HK-2 (cell line): ENCODE measurements around the gene NCK1.
"Not testable (repeated sequence)": the region's sequence is repeated elsewhere in the genome, so short reads cannot be mapped to it uniquely, and the experiment has no call there.

Source experiments
- DNase-seq: peaks from one replicate; pipeline ENCODE4 v3.0.0-alpha.2; 2018; ENCODE audit not compliant: unreplicated experiment

Gene NCK1

DNA sequence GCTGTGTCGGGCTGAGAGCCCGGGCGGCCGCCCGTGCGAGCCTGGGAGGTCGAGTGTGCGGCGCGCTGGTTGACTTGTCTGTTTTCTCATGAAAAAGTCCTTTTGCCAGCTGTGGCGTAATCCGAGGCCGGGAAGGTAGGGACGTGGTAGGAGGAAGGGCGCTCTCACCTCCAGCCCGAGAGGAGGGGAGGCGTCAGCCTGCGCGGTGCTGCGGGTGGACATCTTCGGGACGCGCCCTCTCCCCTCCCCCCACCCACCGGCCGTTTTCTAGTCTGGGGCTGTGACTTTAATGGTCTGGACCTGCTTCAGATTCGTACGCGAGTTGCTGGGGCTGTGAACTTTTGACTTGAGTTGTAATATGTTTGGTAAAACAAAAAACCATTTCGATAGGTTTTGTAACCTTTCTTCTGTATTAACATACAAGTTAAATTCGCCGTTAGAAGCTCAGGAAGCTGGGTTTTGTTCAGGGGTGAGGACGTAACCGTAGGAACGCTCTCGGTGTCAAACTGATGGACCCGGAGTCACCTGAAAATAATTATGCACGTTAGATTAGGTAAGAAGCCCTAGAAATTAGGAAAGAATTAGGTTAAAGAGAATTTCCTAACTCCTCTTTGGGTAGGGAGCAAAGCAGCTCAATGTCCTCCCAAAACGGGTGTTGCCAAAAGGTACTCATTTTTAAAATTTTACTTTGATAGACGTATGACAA is 762 bp downstream of the NCK1 start:
- DNase-seq, result peak; percentile 78

DNA sequence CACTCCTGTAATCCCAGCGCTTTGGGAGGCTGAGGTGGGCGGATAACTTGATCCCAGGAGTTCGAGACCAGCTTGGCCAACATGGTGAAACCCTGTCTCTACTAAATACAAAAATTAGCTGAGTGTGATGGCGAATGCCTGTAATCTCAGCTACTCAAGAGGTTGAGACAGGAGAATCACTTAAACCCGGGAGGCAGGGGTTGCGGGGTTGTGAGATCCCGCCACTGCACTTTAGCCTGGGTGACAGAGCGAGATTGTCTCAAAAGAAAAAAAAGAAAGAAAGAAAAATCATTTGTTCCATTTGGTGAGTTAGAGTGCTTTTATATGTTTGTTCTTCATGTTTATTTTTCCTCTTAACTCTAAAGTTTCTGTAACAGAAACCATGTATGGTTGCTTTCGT is 7.3 kb downstream of the NCK1 start:
- no peak for DNase-seq

DNA sequence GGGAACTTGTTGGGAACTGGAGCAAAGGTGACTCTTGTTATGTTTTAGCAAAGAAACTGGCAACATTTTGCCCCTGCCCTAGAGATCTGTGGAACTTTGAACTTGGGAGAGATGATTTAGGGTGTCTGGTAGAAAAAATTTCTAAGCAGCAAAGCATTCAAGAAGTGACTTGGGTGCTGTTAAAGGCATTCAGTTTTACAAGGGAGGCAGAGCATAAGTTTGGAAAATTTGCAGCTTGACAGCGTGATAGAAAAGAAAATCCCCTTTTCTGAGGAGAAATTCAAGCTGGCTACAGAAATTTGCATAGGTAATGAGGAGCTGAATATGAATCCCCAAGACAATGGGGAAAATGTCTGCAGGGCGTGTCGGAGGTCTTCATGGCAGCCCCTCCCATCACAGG is 10.2 kb downstream of the NCK1 start:
- DNase-seq, result not testable (repeated sequence)

DNA sequence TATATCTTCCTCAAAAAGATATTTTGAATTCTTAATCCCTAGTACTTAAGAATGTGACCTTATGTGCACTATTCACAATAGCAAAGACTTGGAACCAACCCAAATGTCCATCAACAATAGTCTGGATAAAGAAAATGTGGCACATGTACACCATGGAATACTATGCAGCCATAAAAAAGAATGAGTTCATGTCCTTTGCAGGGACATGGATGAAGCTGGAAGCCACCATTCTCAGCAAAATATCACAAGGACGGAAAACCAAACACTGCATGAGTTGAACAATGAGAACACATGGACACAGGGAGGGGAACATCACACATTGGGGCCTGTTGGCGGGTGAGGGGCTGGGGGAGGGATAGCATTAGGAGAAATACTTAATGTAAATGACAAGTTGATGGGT is 17.5 kb downstream of the NCK1 start:
- DNase-seq, result not testable (repeated sequence)

DNA sequence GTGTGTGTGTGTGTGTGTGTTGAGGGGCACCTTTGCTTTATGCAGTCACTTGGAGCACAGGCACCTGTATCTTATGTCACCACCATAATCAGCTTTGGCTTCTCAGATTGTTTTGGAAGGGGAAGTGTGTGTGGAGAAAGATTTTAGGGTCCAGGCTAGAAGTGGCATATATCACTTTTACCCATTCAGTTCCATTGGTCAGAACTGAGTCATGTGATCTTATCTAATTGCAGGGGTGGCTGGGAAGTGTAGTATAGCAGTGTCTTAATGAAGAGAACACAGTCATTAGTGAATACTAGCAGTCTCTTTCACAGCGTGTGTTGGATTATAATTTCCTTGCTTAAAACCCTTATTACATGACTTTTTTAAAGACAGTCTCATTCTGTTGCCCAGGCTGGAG is 20.6 kb downstream of the NCK1 start:
- DNase-seq, result no peak

DNA sequence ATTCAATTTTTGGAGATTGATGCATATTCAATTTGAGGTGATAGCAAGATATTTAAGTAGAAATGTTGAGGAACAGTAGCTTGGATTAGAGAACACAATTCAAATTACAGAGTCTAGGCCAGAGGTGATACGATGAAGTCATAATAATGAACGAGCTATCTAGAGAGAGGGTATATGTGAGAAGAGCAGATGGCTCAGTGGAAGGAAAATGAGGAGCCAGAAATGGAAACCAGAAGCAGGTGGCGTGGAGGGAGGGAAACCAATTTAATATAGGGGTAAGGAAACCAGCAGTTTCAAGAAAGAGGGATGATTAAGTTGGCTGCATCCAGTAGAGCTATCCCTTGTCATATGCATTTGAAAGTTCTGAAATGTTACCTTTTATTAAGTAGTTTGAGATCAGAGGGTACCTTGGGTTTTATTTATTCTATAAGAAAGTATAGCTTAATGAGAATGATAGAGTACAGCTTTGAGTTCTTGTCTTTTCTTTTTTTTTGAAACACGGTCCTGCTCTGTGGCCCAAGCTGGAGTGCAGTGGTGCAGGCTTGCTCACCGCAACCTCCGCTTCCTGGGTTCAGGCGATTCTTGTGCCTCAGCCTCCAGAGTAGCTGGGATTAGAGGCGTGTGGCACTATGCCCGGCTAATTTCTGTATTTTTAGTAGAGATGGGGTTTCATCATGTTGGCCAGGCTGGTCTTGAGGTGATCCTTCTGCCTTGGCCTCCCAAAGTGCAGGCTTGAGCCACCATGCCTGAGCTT is 22.1 kb downstream of the NCK1 start:
- no peak for DNase-seq

DNA sequence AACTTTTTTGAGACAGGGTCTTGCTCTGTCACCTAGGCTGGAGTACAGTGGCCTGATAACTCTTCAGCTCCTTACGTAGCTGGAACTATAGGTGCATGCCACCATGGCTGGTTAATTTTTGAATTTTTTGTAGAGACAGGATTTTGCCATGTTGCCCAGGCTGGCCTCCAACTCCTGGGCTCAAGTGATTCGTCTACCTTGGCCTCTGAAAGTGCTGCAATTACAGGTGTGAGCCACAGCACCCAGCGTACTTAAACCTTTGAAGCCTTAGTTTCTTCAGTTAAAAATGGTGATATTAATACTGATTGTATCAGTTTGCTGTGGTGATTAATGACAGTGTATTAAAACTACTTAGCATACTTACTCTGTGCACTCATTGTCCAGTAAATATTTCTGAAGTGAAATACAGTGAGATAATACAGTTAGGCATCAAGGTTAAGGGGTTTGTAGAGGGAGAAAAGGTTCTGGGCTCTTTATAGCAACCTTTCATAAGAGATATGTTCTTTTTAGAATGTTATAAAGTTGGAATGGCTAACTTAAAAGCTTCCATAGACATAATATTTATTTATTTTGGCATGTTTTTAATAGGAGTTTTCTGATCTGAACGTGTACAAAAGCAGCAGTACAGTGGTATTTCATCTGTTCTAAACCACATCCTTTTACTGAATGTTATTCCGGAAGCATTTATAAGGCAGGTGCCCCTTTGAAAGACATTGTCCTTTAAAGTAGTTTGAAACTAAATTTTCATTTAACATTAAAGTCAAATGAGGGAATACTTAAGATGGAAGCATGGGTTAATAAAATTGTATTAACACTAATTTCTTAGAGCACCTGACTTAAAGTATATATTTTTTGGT is 23.6 kb downstream of the NCK1 start:
- no peak for DNase-seq

DNA sequence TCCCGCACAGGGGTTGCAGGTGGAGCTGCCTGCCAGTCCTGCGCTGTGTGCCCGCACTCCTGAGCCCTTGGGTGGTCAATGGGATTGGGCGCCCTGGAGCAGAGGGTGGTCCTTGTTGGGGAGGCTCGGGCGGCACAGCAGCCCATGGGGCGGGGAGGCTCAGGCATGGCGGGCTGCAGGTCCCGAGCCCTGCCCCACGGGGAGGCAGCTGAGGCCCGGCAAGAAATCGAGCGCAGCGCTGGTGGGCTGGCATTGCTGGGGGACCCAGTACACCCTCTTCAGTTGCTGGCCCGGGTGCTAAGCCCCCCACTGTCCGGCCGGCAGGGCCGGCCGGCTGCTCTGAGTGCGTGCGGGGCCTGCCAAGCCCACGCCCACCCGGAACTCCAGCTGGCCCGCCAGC is 27.9 kb downstream of the NCK1 start:
- DNase-seq, result no peak

DNA sequence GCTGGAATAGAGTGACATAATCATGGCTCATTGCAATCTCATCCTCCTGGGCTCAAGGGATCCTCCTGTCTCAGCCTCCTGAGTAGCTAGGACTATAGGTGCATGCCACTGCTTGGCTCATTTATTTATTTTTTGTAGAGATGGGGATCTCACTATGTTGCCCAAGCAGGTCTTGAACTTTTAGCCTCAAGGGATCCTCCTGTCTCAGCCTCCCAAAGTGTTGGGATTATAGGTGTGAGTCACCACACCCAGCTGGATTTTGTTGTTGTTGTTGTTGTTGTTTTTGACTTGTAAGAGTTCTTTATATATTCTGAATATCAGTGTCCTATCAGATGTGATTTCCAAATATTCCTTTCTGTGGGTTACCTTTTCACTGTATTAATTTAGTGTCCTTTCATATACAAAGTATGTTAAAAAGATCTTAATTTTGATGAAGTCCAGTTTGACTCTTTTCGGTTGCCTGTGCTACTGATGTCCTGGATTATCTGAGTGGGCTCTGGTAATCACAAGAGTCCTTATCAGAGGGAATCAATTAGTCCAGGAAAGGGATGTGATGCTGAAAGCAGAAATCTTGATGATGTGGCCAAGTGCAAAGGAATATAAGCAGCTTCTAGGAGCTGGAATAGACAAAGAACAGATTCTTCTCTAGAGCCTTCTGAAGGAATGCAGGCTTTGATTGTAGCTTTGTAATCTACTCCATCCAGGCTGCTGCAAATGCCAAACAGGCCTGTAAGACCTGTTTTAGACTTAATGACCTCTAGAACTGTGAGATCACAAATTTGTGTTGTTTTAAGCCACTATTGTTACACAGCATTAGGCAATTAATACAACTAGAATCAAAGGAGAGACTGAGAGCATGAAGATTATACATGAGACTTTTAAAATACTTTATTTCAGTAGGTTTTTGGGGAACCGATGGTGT is 30.2 kb downstream of the NCK1 start:
- no peak for DNase-seq

DNA sequence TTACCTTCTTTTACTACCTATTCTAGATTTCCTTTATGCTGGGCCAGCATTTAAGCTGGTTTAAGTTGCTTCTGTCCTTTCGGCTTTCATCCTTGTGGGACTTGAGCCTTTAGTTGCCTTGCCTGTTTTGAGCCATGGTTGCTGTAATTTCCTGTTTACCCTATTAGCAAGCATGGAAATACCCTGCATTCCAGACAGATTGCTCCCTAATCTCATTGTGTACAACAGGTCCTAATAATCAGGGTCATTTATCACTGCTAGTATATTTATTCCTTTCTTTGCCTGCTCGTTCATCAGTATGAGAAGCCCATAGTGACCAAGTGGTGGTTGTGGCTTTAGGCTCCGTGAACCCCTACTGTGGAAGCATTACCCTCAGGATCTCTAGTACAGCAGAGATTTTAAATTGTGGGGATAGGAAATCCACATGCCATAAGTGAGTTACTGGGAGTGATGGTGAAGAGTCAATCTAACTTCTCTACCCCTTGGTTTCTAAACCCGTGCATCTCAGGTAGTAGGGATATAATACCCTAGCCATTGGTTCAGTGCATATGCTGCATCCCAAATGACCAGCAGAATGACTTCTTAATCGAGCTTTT is 31.9 kb downstream of the NCK1 start:
- DNase-seq, result no peak

DNA sequence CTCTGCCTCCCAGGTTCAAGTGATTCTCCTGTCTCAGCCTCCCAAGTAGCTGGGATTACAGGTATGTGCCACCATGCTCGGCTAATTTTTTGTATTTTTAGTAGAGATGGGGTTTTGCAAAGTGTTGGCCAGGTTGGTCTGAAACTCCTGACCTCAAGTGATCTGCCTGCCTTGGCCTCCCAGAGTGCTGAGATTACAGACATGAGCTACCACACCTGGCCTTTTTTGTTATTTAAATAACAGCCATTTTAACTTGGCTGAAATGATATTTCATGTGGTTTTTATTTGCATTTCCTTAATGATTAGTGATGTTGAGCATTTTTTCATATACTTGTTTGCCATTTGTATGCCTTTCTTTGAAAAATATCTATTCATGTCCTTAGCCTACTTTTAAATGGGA is 35.2 kb downstream of the NCK1 start:
- not testable (repeated sequence) for DNase-seq

DNA sequence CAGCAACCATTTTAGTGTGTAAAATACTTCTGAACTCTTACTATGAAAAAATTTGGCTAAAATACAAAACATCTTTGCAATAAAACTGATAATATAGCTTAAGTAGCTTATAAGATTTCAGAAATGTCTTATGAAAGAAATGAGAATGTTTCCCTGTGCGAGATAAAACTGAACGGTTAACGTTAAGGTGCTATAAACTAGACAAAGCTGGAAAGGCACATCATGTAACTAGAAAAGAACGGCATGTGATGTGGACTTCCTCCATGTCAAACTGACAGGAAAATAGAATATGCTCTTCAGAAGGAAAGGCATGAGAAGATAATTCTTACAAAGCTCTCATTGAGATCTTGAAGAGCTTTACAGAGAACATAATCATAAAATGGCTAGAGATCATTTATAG is 36.5 kb downstream of the NCK1 start:
- DNase-seq, result no peak

DNA sequence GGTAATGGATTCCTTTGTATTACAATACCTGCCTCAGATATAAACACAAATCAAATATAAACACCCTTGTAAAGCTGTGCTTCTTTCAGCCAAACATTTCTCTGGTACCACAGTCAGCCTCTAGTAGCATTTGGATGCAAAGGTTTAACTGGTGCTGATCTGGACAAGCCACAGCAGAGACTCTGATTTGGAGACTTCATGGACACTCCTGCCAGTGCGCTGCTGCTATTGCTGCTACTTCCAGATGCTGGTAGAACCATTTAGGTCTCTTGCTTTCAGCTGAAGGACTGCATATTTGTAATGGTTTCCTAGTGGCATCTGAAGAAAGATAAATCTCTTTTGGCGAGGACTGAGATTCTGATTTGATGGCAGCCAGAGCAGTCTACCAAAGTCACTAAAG is 36.9 kb downstream of the NCK1 start:
- no peak for DNase-seq

DNA sequence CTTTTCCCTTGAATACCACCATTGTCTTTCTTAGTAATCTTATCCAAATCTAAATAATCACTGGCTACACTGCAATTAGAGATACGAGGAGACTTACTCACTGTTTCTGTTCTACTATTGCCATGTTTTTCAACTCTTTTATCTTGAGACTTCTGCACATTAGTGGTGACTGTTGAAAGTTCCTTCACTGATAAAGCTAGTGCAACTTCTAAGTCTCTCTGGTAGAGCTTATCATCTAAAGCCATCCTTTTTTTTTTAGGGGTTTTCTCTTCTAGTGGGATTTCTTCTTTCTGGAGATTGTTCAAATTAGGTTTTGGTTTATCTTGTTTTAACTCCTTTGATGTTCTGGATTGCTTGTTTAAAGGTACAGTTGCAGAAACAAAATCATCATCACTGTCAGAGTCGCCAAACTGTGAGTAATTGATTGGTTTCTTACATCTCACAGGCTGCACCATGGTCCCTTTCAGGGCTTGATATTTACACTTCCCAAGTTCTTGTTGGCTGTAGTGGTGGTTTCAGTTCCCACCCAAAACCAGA is 37.7 kb downstream of the NCK1 start:
- DNase-seq, result no peak

DNA sequence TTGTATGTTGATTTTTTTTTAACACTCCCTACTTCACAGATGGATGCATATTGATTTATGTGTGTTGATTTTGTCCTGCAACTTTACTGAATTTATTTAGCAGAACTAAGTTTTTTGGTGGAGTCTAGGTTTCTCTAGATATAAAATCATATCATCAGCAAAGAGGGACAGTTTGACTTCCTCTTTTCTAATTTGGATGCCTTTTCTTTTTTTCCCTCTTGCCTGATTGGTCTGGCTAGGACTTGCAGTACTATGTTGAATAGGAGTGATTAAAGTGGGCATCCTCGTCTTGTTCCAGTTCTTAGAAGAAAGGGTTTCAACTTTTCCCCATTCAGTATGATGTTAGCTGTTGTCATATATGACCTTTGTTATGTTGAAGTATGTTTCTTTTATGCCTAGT is 38.7 kb downstream of the NCK1 start:
- not testable (repeated sequence) for DNase-seq

DNA sequence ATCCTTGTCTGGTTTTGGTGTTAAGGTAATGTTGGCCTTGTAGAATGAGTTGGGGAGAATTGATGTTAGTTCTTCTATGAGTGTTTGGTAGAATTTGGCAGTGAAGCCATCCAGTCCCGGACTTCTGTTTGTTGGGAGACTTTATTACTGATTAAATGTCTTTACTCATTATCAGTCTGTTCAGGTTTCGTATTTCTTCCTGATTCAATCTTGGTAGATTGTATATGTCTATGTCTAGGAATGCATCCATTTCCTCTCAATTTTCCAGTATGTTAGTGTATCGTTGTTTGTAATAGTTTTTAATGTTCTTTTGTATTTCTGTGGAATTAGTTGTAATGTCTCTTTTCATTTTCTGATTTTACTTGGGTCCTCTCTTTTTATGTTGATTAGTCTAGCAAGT is 39.4 kb downstream of the NCK1 start:
- DNase-seq, result no peak

DNA sequence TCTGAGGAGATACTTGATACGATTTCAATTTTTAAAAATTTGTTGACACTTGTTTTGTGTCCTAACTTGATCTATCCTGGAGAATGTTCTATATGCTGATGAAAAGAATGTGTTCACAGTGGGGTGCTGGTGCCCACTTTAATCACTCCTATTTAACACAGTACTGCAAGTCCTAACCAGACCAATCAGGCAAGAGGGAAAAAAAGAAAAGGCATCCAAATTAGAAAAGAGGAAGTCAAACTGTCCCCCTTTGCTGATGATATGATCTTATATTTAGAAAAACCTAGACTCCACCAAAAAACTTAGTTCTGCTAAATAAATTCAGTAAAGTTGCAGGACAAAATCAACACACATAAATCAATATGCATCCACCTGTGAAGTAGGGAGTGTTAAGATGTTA is 40.5 kb downstream of the NCK1 start:
- not testable (repeated sequence) for DNase-seq

DNA sequence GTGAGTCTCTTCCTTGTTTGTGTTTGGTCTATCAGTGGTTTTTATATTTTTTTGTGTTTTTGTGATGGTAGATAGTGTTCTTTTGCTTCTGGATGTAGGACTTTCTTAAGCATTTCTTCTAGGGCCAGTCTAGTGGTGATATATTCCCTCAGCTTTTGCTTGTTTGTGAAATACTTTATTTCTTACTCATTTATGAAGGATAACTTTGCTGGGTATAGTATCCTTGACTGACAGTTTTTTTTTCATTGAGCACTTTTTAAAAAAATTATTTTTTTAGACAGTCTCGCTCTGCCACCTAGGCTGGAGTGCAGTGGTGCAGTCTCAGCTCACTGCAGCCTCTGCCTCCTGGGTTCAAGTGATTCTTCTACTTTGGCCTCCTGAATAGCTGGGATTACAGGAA is 41.9 kb downstream of the NCK1 start:
- DNase-seq, result no peak

DNA sequence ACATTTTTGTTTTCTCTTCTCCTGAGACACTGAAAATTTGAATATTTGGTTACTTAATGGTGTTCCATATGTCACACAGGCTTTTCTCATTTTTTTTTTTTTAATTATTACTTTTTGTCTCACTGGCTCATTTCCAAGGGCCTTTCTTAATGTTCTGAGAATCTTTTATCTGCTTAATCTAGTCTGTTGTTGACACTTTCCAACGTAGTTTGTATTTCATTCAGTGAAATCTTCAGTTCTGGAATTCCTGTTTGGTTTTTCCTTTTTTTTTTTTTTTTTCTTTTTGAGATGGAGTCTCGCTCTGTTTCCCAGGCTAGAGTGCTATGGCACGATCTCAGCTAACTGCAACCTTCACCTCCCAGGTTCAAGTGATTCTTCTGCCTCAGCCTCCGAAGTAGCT is 42.7 kb downstream of the NCK1 start:
- DNase-seq, result no peak

DNA sequence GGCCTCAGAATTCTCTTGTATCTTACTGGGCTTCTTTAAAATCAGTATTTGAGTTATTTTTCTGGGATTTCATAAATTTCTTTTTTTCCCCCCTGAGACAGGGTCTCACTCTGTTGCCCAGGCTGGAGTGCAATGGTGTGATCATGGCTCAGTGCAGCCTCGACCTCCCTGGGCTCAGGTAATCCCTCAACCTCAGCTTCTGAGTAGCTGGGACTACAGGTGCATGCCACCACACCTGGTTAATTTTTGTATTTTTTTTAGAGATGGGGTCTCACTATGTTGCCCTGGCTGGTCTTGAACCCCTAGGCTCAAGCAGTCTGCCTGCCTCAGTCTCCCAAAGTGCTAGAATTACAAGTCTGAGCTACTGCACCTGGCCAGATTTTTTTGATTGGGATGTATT is 43.5 kb downstream of the NCK1 start:
- no peak for DNase-seq

DNA sequence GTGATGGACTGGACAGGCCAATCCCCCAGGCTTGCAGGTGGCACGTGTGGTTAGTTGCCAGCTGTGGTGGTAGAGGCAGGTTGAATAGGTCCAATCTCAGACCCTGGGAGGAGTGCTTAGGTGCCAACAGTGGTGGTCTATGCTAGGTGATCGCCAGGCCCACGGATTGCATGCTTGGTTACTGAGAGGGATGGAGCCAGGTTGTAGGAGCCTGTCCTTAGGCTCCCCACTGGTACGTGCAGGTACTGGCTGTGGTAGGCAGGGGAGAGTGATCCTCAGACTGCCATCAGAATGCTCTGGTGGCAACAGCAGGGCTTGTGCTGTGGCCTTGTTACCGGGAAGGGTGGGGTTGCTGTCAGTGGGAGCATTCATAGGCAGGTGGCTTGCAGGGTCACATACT is 44.7 kb downstream of the NCK1 start:
- no peak for DNase-seq
